K562 (cell line): ENCODE data around the gene CHTF8. TPM values are rescaled to one million over a fixed set of nuclear protein-coding genes. Genes with fewer than 3 reads are reported as not detected.

Experiments used
- CSDE1 ChIP-seq, 2 experiments: fragments of 450-650 bp; IDR thresholded peaks; 2 replicates each; pipeline ENCODE4 v1.6.1; 2016; ENCODE audit warnings: mild to moderate bottlenecking in 1 of 2
- DDX20 ChIP-seq: fragments of 450-650 bp; IDR thresholded peaks from 2 replicates; pipeline ENCODE4 v1.6.1; 2016; ENCODE audit warnings: missing genetic modification characterization, low read depth, mild to moderate bottlenecking, missing compliant biosample characterization, moderate library complexity
- EGR1 ChIP-seq: fragments of 450-650 bp; conservative IDR thresholded peaks from 2 replicates; pipeline ENCODE4 v1.6.1; 2017; ENCODE audit warnings: mild to moderate bottlenecking
- KDM5B ChIP-seq: fragments of 200-600 bp; sonication (generic); IDR thresholded peaks from 2 replicates; pipeline ENCODE4 v1.6.1; 2012; ENCODE audit warnings: low read depth, mild to moderate bottlenecking, moderate library complexity, low read length, control low read depth, inconsistent platforms; ENCODE audit not compliant: insufficient replicate concordance
- MNT ChIP-seq, 2 experiments: fragments of 450-650 bp; conservative IDR thresholded peaks; 2 replicates each; pipeline ENCODE4 v1.6.1; 2017; ENCODE audit warnings: mild to moderate bottlenecking in 2 of 2, moderate library complexity in 2 of 2
- PCBP2 ChIP-seq: fragments of 200-400 bp; formaldehyde crosslinking; IDR thresholded peaks from 2 replicates; pipeline ENCODE4 v1.6.1; 2018; ENCODE audit warnings: low read length, low read depth, mild to moderate bottlenecking, moderate library complexity; ENCODE audit not compliant: poor library complexity, severe bottlenecking
- SPI1 ChIP-seq: IDR thresholded peaks from 2 replicates; pipeline ENCODE4 v1.6.1; 2011; ENCODE audit warnings: low read depth, low read length, control low read depth, borderline replicate concordance
- ZNF512 ChIP-seq: IDR thresholded peaks from 2 replicates; pipeline ENCODE4 v1.6.1; 2016; ENCODE audit warnings: missing genetic modification characterization, missing compliant biosample characterization
- ZNF609 ChIP-seq: sonication (generic); formaldehyde crosslinking; IDR thresholded peaks from 2 replicates; pipeline ENCODE4 v1.8.1; 2023; ENCODE audit warnings: missing genetic modification reagents, mild to moderate bottlenecking, borderline replicate concordance
- polyA plus RNA-seq, 8 experiments: library from polyadenylated mRNA; depleted of rRNA in 4 of 8; stranded (reverse) in 5 of 8; unstranded in 3 of 8; fragments of >200 nt; fragmentation: Nextera tagmentation in 2 of 8; fragmentation: Illumina TruSeq in 1 of 8; extraction: Ambion mirVana in 2 of 8; extraction: Trizol in 1 of 8; gene quantifications; 2 replicates each; pipeline versions ENCODE4 v1.2.1 to v1.2.3, GENCODE V29; 2011 to 2014; ENCODE audit warnings: inconsistent platforms in 1 of 8, missing spikeins in 1 of 8
- total RNA-seq, 7 experiments: library from RNA; depleted of rRNA in 6 of 7; stranded (reverse); fragments of >200 nt in 6 of 7; fragmentation: Illumina TruSeq in 2 of 7; extraction: Trizol in 2 of 7; gene quantifications; 2 replicates each; pipeline versions ENCODE4 v1.2.1 to v1.2.3, GENCODE V29; 2011 to 2021; ENCODE audit warnings: low replicate concordance in 1 of 7

The CHTF8 gene
- total and polyA plus RNA-seq, 9 of the 15 experiments (the other 6 are each of a cell fraction or from before 2014, with no cell fraction given): 20.2 to 199 (median 108) TPM

- TF ChIP-seq ZNF512 (tag): no peak
- TF ChIP-seq CSDE1 (IDR thresholded peaks at IDR 0.05): no peak
- peak; percentile 89 for TF ChIP-seq SPI1
- peak; percentile 76 for TF ChIP-seq EGR1
- TF ChIP-seq DDX20 (tag): no peak
- 0 out of 4 replicates have a peak, but pooled peaks of 1 of the 2 experiments have one; percentile 21 for TF ChIP-seq MNT (conservative IDR thresholded peaks at IDR 0.05)
- peak; percentile 9 for TF ChIP-seq KDM5B
- TF ChIP-seq ZNF609 (CRISPR knock-in tag): no peak
- TF ChIP-seq PCBP2: no peak
Measured at GRCh38 chr16:69131167-69131838, 1.1 kb downstream of the CHTF8 start (continued).
